SU-DHL-6 (cell line): ENCODE measurements around the gene LRRC1.

Experiments
- H2AFZ ChIP-seq: fragments of 200-600 bp; sonication (generic); 2 replicates; pipeline ENCODE4 v1.6.1; 2014; ENCODE audit warnings: low read depth, mild to moderate bottlenecking, moderate library complexity, mixed read lengths, antibody characterized with exemption, low read length; ENCODE audit not compliant: severe bottlenecking
- H3F3A ChIP-seq: fragments of 200-600 bp; shearing (Covaris generic); 2 replicates; pipeline ENCODE4 v1.6.0; 2016; ENCODE audit warnings: antibody characterized with exemption, mild to moderate bottlenecking; ENCODE audit not compliant: insufficient read depth
- H3K27ac ChIP-seq: fragments of 200-600 bp; sonication (generic); 2 replicates; pipeline ENCODE4 v1.5.1; 2016; ENCODE audit warnings: low read depth, mild to moderate bottlenecking, low read length, moderate library complexity, mixed read lengths
- H3K27me3 ChIP-seq: fragments of 200-600 bp; sonication (generic), shearing (Covaris generic); 2 replicates; pipeline ENCODE4 v1.6.0; 2014; ENCODE audit warnings: mild to moderate bottlenecking, low read length
- H3K36me3 ChIP-seq: fragments of 200-600 bp; sonication (generic); 2 replicates; pipeline ENCODE4 v1.6.1; 2014; ENCODE audit warnings: mild to moderate bottlenecking, low read length, mixed read lengths
- H3K4me2 ChIP-seq: fragments of 300-600, 200-600 bp; shearing (Covaris generic), sonication (generic); 2 replicates; pipeline ENCODE4 v1.6.0; 2014; ENCODE audit warnings: low read length, low read depth, mild to moderate bottlenecking; ENCODE audit not compliant: poor library complexity, severe bottlenecking
- H3K4me3 ChIP-seq: fragments of 200-600 bp; sonication (generic); 2 replicates; pipeline ENCODE4 v1.5.1; 2014; ENCODE audit warnings: antibody characterized with exemption, low read length, mild to moderate bottlenecking, mixed read lengths; ENCODE audit not compliant: insufficient read depth, poor library complexity, severe bottlenecking
- H3K79me2 ChIP-seq: fragments of 200-600 bp; sonication (generic); 2 replicates; pipeline ENCODE4 v1.6.1; 2014; ENCODE audit warnings: mild to moderate bottlenecking, low read length, moderate library complexity; ENCODE audit not compliant: insufficient read depth
- H3K9ac ChIP-seq: fragments of 200-600 bp; sonication (generic); 2 replicates; pipeline ENCODE4 v1.7.0; 2014; ENCODE audit warnings: mild to moderate bottlenecking, low read length
- H3K9me2 ChIP-seq: fragments of 200-600 bp; sonication (generic); replicated peaks from 2 replicates; pipeline ENCODE4 v1.6.1; 2014; ENCODE audit warnings: low read length; ENCODE audit not compliant: insufficient read depth
- H3K9me3 ChIP-seq: fragments of 200-600 bp; sonication (generic); 2 replicates; pipeline ENCODE4 v1.6.1; 2014; ENCODE audit warnings: low read length, mixed read lengths; ENCODE audit not compliant: insufficient read depth
- H4K20me1 ChIP-seq: fragments of 200-600 bp; sonication (generic); 2 replicates; pipeline ENCODE4 v1.6.1; 2014; ENCODE audit warnings: low read depth, mild to moderate bottlenecking, antibody characterized with exemption, low read length, moderate library complexity, mixed read lengths
- CTCF ChIP-seq: fragments of 200-600 bp; sonication (generic); IDR thresholded peaks from one replicate; pipeline ENCODE4 v1.5.1; 2017; ENCODE audit warnings: antibody characterized with exemption, mild to moderate bottlenecking, low read length, moderate library complexity; ENCODE audit not compliant: insufficient read depth, poor library complexity, severe bottlenecking
- EZH2phosphoT487 ChIP-seq: fragments of 200-600 bp; sonication (generic), shearing (Covaris generic); conservative IDR thresholded peaks from 2 replicates; pipeline ENCODE4 v1.6.1; 2018; ENCODE audit warnings: mild to moderate bottlenecking, antibody characterized with exemption, low read length, moderate library complexity, mixed read lengths

The LRRC1 gene

GRCh38 chr6:53795702-53796450 lies 1.1 kb downstream of the LRRC1 start:
- peak overlapping the region; percentile 81 for H3K4me2 ChIP-seq
- H2AFZ ChIP-seq, result peak overlapping the region; percentile 75
- H3F3A ChIP-seq, result peaks cover 18% of the 10 kb centered on the region
- H3K36me3 ChIP-seq, result no peaks in the 10 kb centered on the region
- TF ChIP-seq CTCF (no peak), EZH2phosphoT487 (no peak)
- H3K79me2 ChIP-seq, result peaks cover 20% of the 10 kb centered on the region
- H3K4me3 ChIP-seq, result peak overlapping the region; percentile 81
- no peaks in the 10 kb centered on the region for H3K9me2 ChIP-seq
- H3K27ac ChIP-seq, result no peak overlapping the region
- peaks cover 12% of the 10 kb centered on the region; the same call in 1 of the 2 replicates for H4K20me1 ChIP-seq
- no peaks in the 10 kb centered on the region for H3K27me3 ChIP-seq
- no peaks in the 10 kb centered on the region for H3K9me3 ChIP-seq
- peak overlapping the region; percentile 65 for H3K9ac ChIP-seq

- Histone ChIP-seq H3F3A (peaks cover 18% of the 10 kb centered on the region), H2AFZ (no peak overlapping the region), H3K27me3 (no peaks in the 10 kb centered on the region), H3K36me3 (no peaks in the 10 kb centered on the region), H3K9me3 (no peaks in the 10 kb centered on the region), H3K9me2 (no peaks in the 10 kb centered on the region), H3K4me2 (peak overlapping the region; percentile 81), H3K4me3 (no peak overlapping the region), H3K79me2 (peaks cover 23% of the 10 kb centered on the region), H3K27ac (no peak overlapping the region), H3K9ac (no peak overlapping the region; the same call in 1 of the 2 replicates), H4K20me1 (peaks cover 16% of the 10 kb centered on the region; the same call in 1 of the 2 replicates)
- TF ChIP-seq CTCF, result no peak
- TF ChIP-seq EZH2phosphoT487, result no peak
Observed at GRCh38 chr6:53796451-53796780, 1.6 kb downstream of the LRRC1 start.

GRCh38 chr6:53796791-53797190 lies 2.0 kb downstream of the LRRC1 start:
- H3F3A ChIP-seq, result peaks cover 18% of the 10 kb centered on the region
- no peaks in the 10 kb centered on the region for H3K36me3 ChIP-seq
- H3K27me3 ChIP-seq, result no peaks in the 10 kb centered on the region
- H3K4me3 ChIP-seq, result no peak overlapping the region
- no peaks in the 10 kb centered on the region for H3K9me3 ChIP-seq
- H2AFZ ChIP-seq, result no peak overlapping the region
- TF ChIP-seq CTCF (no peak), EZH2phosphoT487 (no peak)
- no peak overlapping the region for H3K27ac ChIP-seq
- no peaks in the 10 kb centered on the region for H3K9me2 ChIP-seq
- peaks cover 23% of the 10 kb centered on the region for H3K79me2 ChIP-seq
- no peak overlapping the region for H3K9ac ChIP-seq
- H4K20me1 ChIP-seq, result peaks cover 19% of the 10 kb centered on the region
- peak overlapping the region; percentile 81 for H3K4me2 ChIP-seq
